Immature natural killer cell (primary cell): ENCODE results near the gene LRRTM3. TPM values are rescaled to one million over a fixed set of nuclear protein-coding genes. Genes with fewer than 3 reads are reported as not detected.

Source experiments
- DNase-seq, 3 donors: peaks; one replicate each; pipeline ENCODE4 v3.0.0; 2022; ENCODE audit warnings: mixed read lengths in 1 of 3
- H3K27ac Mint-ChIP-seq, 6 donors: one replicate each; pipeline ENCODE4 v1.8.0; 2020; ENCODE audit warnings: mixed read lengths in 6 of 6, mild to moderate bottlenecking in 5 of 6, inconsistent platforms in 4 of 6, moderate library complexity in 3 of 6
- H3K27me3 Mint-ChIP-seq, 3 donors: one replicate each; pipeline ENCODE4 v1.8.0; 2020 to 2021; ENCODE audit warnings: low read depth in 3 of 3, mild to moderate bottlenecking in 3 of 3, mixed read lengths in 3 of 3, moderate library complexity in 3 of 3, inconsistent platforms in 1 of 3
- H3K36me3 Mint-ChIP-seq, 3 donors: one replicate each; pipeline ENCODE4 v1.8.0; 2020; ENCODE audit warnings: mixed read lengths in 3 of 3, inconsistent platforms in 2 of 3, mild to moderate bottlenecking in 2 of 3
- H3K4me1 Mint-ChIP-seq, 2 donors: one replicate each; pipeline ENCODE4 v1.8.0; 2020; ENCODE audit warnings: inconsistent platforms in 2 of 2, mild to moderate bottlenecking in 2 of 2, mixed read lengths in 2 of 2, moderate library complexity in 1 of 2
- H3K4me3 Mint-ChIP-seq, 5 donors: one replicate each; pipeline ENCODE4 v1.8.0; 2020; ENCODE audit warnings: mild to moderate bottlenecking in 5 of 5, mixed read lengths in 5 of 5, inconsistent platforms in 3 of 5, moderate library complexity in 3 of 5
- H3K9me3 Mint-ChIP-seq, 6 donors: one replicate each; pipeline ENCODE4 v1.8.0; 2020; ENCODE audit warnings: mild to moderate bottlenecking in 6 of 6, mixed read lengths in 6 of 6, inconsistent platforms in 4 of 6, moderate library complexity in 3 of 6
- polyA plus RNA-seq, 3 donors: library from polyadenylated mRNA; unstranded; fragments of 300-500 nt; fragmentation: Illumina TruSeq; gene quantifications; one replicate each; pipeline ENCODE4 v1.2.3, GENCODE V29; 2021

LRRTM3 gene
- not detected for polyA plus RNA-seq

DNA sequence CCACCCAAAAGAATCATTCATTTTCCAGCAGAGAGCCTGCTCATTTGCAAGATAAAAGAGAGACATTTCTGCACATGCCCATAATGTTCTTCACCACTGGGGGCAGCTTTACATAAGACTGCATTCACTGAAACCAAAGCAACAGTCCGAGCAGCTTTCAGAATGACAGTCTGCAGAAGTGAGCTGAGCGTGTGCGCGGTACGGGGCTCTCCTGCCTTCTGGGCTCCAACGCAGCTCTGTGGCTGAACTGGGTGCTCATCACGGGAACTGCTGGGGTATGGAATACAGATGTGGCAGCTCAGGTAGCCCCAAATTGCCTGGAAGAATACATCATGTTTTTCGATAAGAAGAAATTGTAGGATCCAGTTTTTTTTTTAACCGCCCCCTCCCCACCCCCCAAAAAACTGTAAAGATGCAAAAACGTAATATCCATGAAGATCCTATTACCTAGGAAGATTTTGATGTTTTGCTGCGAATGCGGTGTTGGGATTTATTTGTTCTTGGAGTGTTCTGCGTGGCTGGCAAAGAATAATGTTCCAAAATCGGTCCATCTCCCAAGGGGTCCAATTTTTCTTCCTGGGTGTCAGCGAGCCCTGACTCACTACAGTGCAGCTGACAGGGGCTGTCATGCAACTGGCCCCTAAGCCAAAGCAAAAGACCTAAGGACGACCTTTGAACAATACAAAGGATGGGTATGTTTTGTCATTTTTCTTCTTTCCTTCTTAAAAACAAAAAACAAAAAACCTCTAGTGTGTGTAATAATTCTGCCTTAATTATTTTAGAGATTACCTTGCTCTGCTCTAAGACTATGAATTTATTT is at the start of gene LRRTM3:
Gene LRRTM3 (plus strand): TSS at position 141 of the 820 bp plus-strand sequence.
- Mint-ChIP-seq H3K27me3 (peaks cover 2 to 7% (median 3%) of the 10 kb centered on the region in 3 donors), H3K4me1 (no peaks in the 10 kb centered on the region), H3K4me3 (no peak within 1 kb of the TSS), H3K27ac (no peak within 1 kb of the TSS), H3K9me3 (peaks cover 0 to 3% (median 0%) of the 10 kb centered on the region in 6 donors), H3K36me3 (no peaks in the 10 kb centered on the region)
- DNase-seq, result no peak

DNA sequence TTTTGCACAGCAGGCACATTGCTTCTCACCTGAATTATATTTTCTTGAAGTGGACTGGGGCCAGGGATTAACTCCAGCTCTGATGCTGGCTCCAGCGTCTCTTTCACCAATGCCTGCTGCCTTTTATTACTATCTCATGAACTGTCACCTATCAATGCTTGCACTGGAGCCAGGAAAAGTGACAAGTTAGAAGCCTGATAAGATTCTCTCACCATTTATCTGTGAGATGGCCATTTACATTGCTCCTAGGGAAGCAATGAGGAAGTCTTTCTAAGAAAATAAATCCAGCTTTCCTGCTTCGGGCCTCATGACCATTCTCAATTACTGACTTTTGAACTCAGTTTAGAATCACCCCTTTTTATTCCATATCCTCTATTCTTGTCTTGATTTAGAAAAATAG is 48.5 kb upstream of the LRRTM3 start:
- DNase-seq, result no peak
- Mint-ChIP-seq H3K36me3 (no peaks in the 10 kb centered on the region), H3K27ac (no peak overlapping the region)

GRCh38 chr10:66880292-66880691 is 45.5 kb upstream of the LRRTM3 start:
- Mint-ChIP-seq H3K9me3 (peaks cover 5 to 24% (median 8%) of the 10 kb centered on the region in 6 donors), H3K27me3 (peaks cover 0 to 4% (median 1%) of the 10 kb centered on the region in 3 donors), H3K4me1 (no peaks in the 10 kb centered on the region), H3K4me3 (no peak overlapping the region), H3K36me3 (no peaks in the 10 kb centered on the region), H3K27ac (no peak overlapping the region)
- no peak for DNase-seq

More for the DNA sequence above, 48.5 kb upstream of the LRRTM3 start:
- no peaks in the 10 kb centered on the region for H3K27me3 Mint-ChIP-seq
- peaks cover 3 to 24% (median 11%) of the 10 kb centered on the region in 6 donors for H3K9me3 Mint-ChIP-seq
- H3K4me3 Mint-ChIP-seq, result no peak overlapping the region
- no peaks in the 10 kb centered on the region for H3K4me1 Mint-ChIP-seq

GRCh38 chr10:66880826-66881225 is 45.0 kb upstream of the LRRTM3 start:
- Mint-ChIP-seq H3K27me3 (peaks cover 0 to 4% (median 1%) of the 10 kb centered on the region in 3 donors), H3K4me1 (no peaks in the 10 kb centered on the region), H3K4me3 (no peak overlapping the region), H3K9me3 (peaks cover 3 to 20% (median 7%) of the 10 kb centered on the region in 6 donors), H3K27ac (no peak overlapping the region), H3K36me3 (no peaks in the 10 kb centered on the region)
- DNase-seq, result no peak

- Mint-ChIP-seq H3K27ac (no peak overlapping the region), H3K4me1 (no peaks in the 10 kb centered on the region), H3K36me3 (no peaks in the 10 kb centered on the region), H3K27me3 (peaks cover 0 to 4% (median 1%) of the 10 kb centered on the region in 3 donors), H3K4me3 (no peak overlapping the region), H3K9me3 (peaks cover 3 to 22% (median 7%) of the 10 kb centered on the region in 6 donors)
- no peak for DNase-seq
These were observed 44.0 kb upstream of the LRRTM3 start for GRCh38 chr10:66881814-66882213.

- no peak for DNase-seq
- H3K9me3 Mint-ChIP-seq, result peaks cover 3 to 23% (median 9%) of the 10 kb centered on the region in 6 donors
- H3K36me3 Mint-ChIP-seq, result no peaks in the 10 kb centered on the region
- H3K4me1 Mint-ChIP-seq, result no peaks in the 10 kb centered on the region
- no peak overlapping the region for H3K27ac Mint-ChIP-seq
- no peak overlapping the region for H3K4me3 Mint-ChIP-seq
- peaks cover 0 to 4% (median 1%) of the 10 kb centered on the region in 3 donors for H3K27me3 Mint-ChIP-seq
These were observed 43.6 kb upstream of the LRRTM3 start for GRCh38 chr10:66882271-66882670.

GRCh38 chr10:66886848-66887247 is 39.0 kb upstream of the LRRTM3 start:
- Mint-ChIP-seq H3K36me3 (no peaks in the 10 kb centered on the region), H3K4me3 (no peak overlapping the region), H3K27me3 (peaks cover 0 to 4% (median 1%) of the 10 kb centered on the region in 3 donors), H3K9me3 (peaks cover 2 to 22% (median 9%) of the 10 kb centered on the region in 6 donors), H3K4me1 (no peaks in the 10 kb centered on the region), H3K27ac (no peak overlapping the region)
- no peak for DNase-seq

GRCh38 chr10:66888237-66888636 is 37.6 kb upstream of the LRRTM3 start:
- H3K27me3 Mint-ChIP-seq, result peaks cover 0 to 4% (median 1%) of the 10 kb centered on the region in 3 donors
- H3K9me3 Mint-ChIP-seq, result peaks cover 2 to 26% (median 9%) of the 10 kb centered on the region in 6 donors
- no peak overlapping the region for H3K4me3 Mint-ChIP-seq
- DNase-seq, result no peak
- no peaks in the 10 kb centered on the region for H3K36me3 Mint-ChIP-seq
- no peaks in the 10 kb centered on the region for H3K4me1 Mint-ChIP-seq
- no peak overlapping the region for H3K27ac Mint-ChIP-seq

- Mint-ChIP-seq H3K4me3 (no peak overlapping the region), H3K9me3 (peaks cover 3 to 22% (median 13%) of the 10 kb centered on the region in 6 donors), H3K36me3 (no peaks in the 10 kb centered on the region), H3K4me1 (no peaks in the 10 kb centered on the region), H3K27ac (no peak overlapping the region), H3K27me3 (no peaks in the 10 kb centered on the region)
- no peak for DNase-seq
These were observed 33.0 kb upstream of the LRRTM3 start for GRCh38 chr10:66892871-66893270.

DNA sequence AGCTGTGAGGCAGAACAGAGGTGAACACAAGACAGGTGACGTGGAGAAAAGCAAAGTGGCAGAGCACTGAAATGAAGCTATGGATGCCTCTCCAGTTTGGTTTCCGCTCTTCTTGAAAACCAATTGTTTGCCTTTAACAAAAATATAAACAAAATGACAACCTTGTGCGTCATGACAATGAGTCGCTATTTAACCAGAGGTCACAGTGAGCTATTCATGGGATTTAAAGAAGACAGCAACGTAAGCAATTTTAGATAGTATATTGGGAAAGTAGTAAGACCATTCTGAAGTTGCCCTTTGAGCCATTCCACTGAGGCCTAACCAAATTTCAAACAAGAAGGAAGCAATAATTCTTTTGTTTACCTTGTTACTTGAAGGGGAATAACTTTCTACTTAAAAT is 15.2 kb upstream of the LRRTM3 start:
- Mint-ChIP-seq H3K4me1 (no peaks in the 10 kb centered on the region), H3K27me3 (no peaks in the 10 kb centered on the region), H3K27ac (no peak overlapping the region), H3K36me3 (peaks cover 0 to 3% (median 0%) of the 10 kb centered on the region in 3 donors), H3K9me3 (peaks cover 4 to 24% (median 14%) of the 10 kb centered on the region in 6 donors), H3K4me3 (no peak overlapping the region)
- no peak for DNase-seq

GRCh38 chr10:66916030-66916429 is 9.8 kb upstream of the LRRTM3 start:
- H3K9me3 Mint-ChIP-seq, result peaks cover 3 to 11% (median 5%) of the 10 kb centered on the region in 6 donors
- no peak overlapping the region for H3K27ac Mint-ChIP-seq
- peaks cover 0 to 3% (median 0%) of the 10 kb centered on the region in 3 donors for H3K36me3 Mint-ChIP-seq
- no peaks in the 10 kb centered on the region for H3K4me1 Mint-ChIP-seq
- H3K27me3 Mint-ChIP-seq, result no peaks in the 10 kb centered on the region
- no peak for DNase-seq
- no peak overlapping the region for H3K4me3 Mint-ChIP-seq

- Mint-ChIP-seq H3K27ac (no peak overlapping the region), H3K4me1 (no peaks in the 10 kb centered on the region), H3K4me3 (no peak overlapping the region), H3K36me3 (peaks cover 0 to 3% (median 0%) of the 10 kb centered on the region in 3 donors), H3K9me3 (peaks cover 3 to 11% (median 7%) of the 10 kb centered on the region in 6 donors), H3K27me3 (no peaks in the 10 kb centered on the region)
- DNase-seq, result no peak
These were observed 8.7 kb upstream of the LRRTM3 start for GRCh38 chr10:66917104-66917503.

DNA sequence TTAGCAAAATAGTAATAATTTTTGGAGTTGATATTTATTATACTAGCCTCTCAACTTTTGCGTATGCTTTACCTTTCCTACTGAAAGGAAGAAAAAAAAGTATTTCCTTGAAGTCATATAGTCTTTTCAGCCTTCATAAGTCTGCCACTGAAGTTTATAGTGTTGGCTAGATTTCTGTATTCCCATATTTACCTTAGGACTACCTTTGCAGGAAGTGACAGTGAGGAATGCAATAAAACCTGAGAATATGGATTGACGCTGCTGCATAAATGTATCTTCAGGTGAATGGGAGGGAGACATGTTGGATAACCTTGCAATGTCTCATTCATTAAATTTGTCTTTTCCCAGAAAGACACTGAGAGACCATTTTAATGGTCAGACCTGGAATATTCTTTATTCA is 6.6 kb upstream of the LRRTM3 start:
- H3K27me3 Mint-ChIP-seq, result peaks cover 0 to 3% (median 0%) of the 10 kb centered on the region in 3 donors

GRCh38 chr10:66924674-66925345 is 1.0 kb upstream of the LRRTM3 start:
- no peak for DNase-seq
- Mint-ChIP-seq H3K9me3 (peaks cover 0 to 3% (median 0%) of the 10 kb centered on the region in 6 donors), H3K4me1 (no peaks in the 10 kb centered on the region), H3K4me3 (no peak overlapping the region), H3K27ac (no peak overlapping the region), H3K27me3 (peaks cover 2 to 7% (median 3%) of the 10 kb centered on the region in 3 donors), H3K36me3 (no peaks in the 10 kb centered on the region)

More for the DNA sequence above, 6.6 kb upstream of the LRRTM3 start:
- H3K4me1 Mint-ChIP-seq, result no peaks in the 10 kb centered on the region
- no peak overlapping the region for H3K4me3 Mint-ChIP-seq
- H3K9me3 Mint-ChIP-seq, result peaks cover 0 to 6% (median 3%) of the 10 kb centered on the region in 6 donors
- no peak overlapping the region for H3K27ac Mint-ChIP-seq
- no peak for DNase-seq
- no peaks in the 10 kb centered on the region for H3K36me3 Mint-ChIP-seq
